HEK293 (cell line): ENCODE data around the gene PHLDB2.

Experiments
- CTCF ChIA-PET: fragments of 350-600 bp; formaldehyde crosslinking; extraction: SDS; loops from one replicate; lab custom pipeline; 2021; ENCODE audit warnings: antibody characterized with exemption; lab: Yijun Ruan, JAX
- POLR2A ChIA-PET: fragments of 300-600 bp; formaldehyde crosslinking; extraction: SDS; loops from one replicate; lab custom pipeline; 2020; ENCODE audit warnings: antibody characterized with exemption, inconsistent platforms; lab: Yijun Ruan, JAX
- H3K27ac ChIP-seq: fragments of 200-500 bp; sonication (Bioruptor generic); 2 replicates; pipeline ENCODE4 v1.5.1; 2014; ENCODE audit warnings: low read depth, low read length, control low read depth, inconsistent platforms; ENCODE audit errors: extremely low read depth
- H3K36me3 ChIP-seq, 2 experiments: fragments of 200-500 bp in 1 of 2; sonication (Bioruptor generic) in 1 of 2; 1 replicate in 1 of 2; 2 replicates in 1 of 2; pipeline ENCODE4 v1.5.1; 2014 to 2017; ENCODE audit warnings: inconsistent platforms in 2 of 2, low read length in 2 of 2; ENCODE audit not compliant: control insufficient read depth in 2 of 2, insufficient read depth in 1 of 2
- H3K4me1 ChIP-seq: fragments of 200-500 bp; sonication (Bioruptor generic); 2 replicates; pipeline ENCODE4 v1.5.1; 2014; ENCODE audit warnings: mild to moderate bottlenecking, low read length, inconsistent platforms; ENCODE audit not compliant: control insufficient read depth, insufficient read depth
- H3K4me3 ChIP-seq: 2 replicates; pipeline ENCODE4 v1.5.1; 2011; ENCODE audit warnings: low read depth, mild to moderate bottlenecking, control low read depth, low read length, moderate library complexity
- H3K9me3 ChIP-seq: fragments of 200-500 bp; sonication (Bioruptor generic); 2 replicates; pipeline ENCODE4 v1.5.1; 2014; ENCODE audit warnings: low read depth, low read length, inconsistent platforms; ENCODE audit not compliant: control insufficient read depth, insufficient read depth
- BCL6B ChIP-seq: fragments of 450-650 bp; formaldehyde crosslinking; IDR thresholded peaks from 2 replicates; pipeline ENCODE4 v1.5.1; 2017; ENCODE audit warnings: missing biosample characterization, missing genetic modification characterization
- HOXD13 ChIP-seq: sonication (generic); formaldehyde crosslinking; IDR thresholded peaks from 2 replicates; pipeline ENCODE4 v1.8.0; 2022; ENCODE audit warnings: missing genetic modification reagents, borderline replicate concordance
- KLF16 ChIP-seq: fragments of 450-650 bp; formaldehyde crosslinking; IDR thresholded peaks from 2 replicates; pipeline ENCODE4 v1.5.1; 2017; ENCODE audit warnings: missing biosample characterization, missing genetic modification characterization
- KLF8 ChIP-seq: fragments of 450-650 bp; formaldehyde crosslinking; IDR thresholded peaks from 2 replicates; pipeline ENCODE4 v1.5.1; 2016; ENCODE audit warnings: missing biosample characterization, missing genetic modification characterization
- PBX3 ChIP-seq: sonication (generic); formaldehyde crosslinking; IDR thresholded peaks from 2 replicates; pipeline ENCODE4 v1.8.1; 2022; ENCODE audit warnings: mild to moderate bottlenecking, moderate library complexity, missing genetic modification reagents
- PRDM10 ChIP-seq: fragments of 450-650 bp; formaldehyde crosslinking; IDR thresholded peaks from 2 replicates; pipeline ENCODE4 v1.5.1; 2016; ENCODE audit warnings: missing biosample characterization, missing genetic modification characterization
- PRDM6 ChIP-seq: fragments of 450-650 bp; formaldehyde crosslinking; IDR thresholded peaks from 2 replicates; pipeline ENCODE4 v1.5.1; 2017; ENCODE audit warnings: missing biosample characterization, missing genetic modification characterization
- TSHZ1 ChIP-seq: fragments of 450-650 bp; formaldehyde crosslinking; IDR thresholded peaks from 2 replicates; pipeline ENCODE4 v1.5.1; 2016; ENCODE audit warnings: missing biosample characterization, missing genetic modification characterization, borderline replicate concordance
- ZBTB17 ChIP-seq: fragments of 450-650 bp; formaldehyde crosslinking; IDR thresholded peaks from 2 replicates; pipeline ENCODE4 v1.5.1; 2016; ENCODE audit warnings: missing biosample characterization, missing genetic modification characterization
- ZBTB8A ChIP-seq: fragments of 450-650 bp; formaldehyde crosslinking; IDR thresholded peaks from 2 replicates; pipeline ENCODE4 v1.5.1; 2016; ENCODE audit warnings: missing biosample characterization, missing genetic modification characterization
- ZNF112 ChIP-seq: fragments of 450-650 bp; formaldehyde crosslinking; IDR thresholded peaks from 2 replicates; pipeline ENCODE4 v1.5.0; 2017; ENCODE audit warnings: missing biosample characterization, missing genetic modification characterization
- ZNF140 ChIP-seq: fragments of 450-650 bp; formaldehyde crosslinking; IDR thresholded peaks from 2 replicates; pipeline ENCODE4 v1.5.1; 2016; ENCODE audit warnings: missing biosample characterization, missing genetic modification characterization
- ZNF19 ChIP-seq: fragments of 450-650 bp; formaldehyde crosslinking; IDR thresholded peaks from 2 replicates; pipeline ENCODE4; 2016; ENCODE audit warnings: missing biosample characterization, missing genetic modification characterization, low read depth
- ZNF26 ChIP-seq: fragments of 450-650 bp; formaldehyde crosslinking; IDR thresholded peaks from 2 replicates; pipeline ENCODE4 v1.5.1; 2016; ENCODE audit warnings: missing biosample characterization, missing genetic modification characterization
- ZNF274 ChIP-seq, 2 experiments: fragments of 200-500 bp in 1 of 2; fragments of 450-650 bp in 1 of 2; sonication (Bioruptor generic) in 1 of 2; formaldehyde crosslinking in 1 of 2; IDR thresholded peaks; 2 replicates each; pipeline versions ENCODE4 v1.5.1 to v1.6.1; 2014 to 2016; ENCODE audit warnings: borderline replicate concordance in 1 of 2, inconsistent platforms in 1 of 2, low read length in 1 of 2, missing biosample characterization in 1 of 2, missing genetic modification characterization in 1 of 2
- ZNF311 ChIP-seq: fragments of 450-650 bp; formaldehyde crosslinking; IDR thresholded peaks from 2 replicates; pipeline ENCODE4 v1.5.1; 2017; ENCODE audit warnings: missing biosample characterization, missing genetic modification characterization, borderline replicate concordance
- ZNF335 ChIP-seq: fragments of 450-650 bp; formaldehyde crosslinking; conservative IDR thresholded peaks from 2 replicates; pipeline ENCODE4 v1.5.1; 2016; ENCODE audit warnings: missing biosample characterization, missing genetic modification characterization
- ZNF654 ChIP-seq: fragments of 450-650 bp; formaldehyde crosslinking; IDR thresholded peaks from 2 replicates; pipeline ENCODE4 v1.5.1; 2016; ENCODE audit warnings: low read depth, missing biosample characterization, missing genetic modification characterization
- ZNF701 ChIP-seq: fragments of 450-650 bp; formaldehyde crosslinking; IDR thresholded peaks from 2 replicates; pipeline ENCODE4 v1.5.1; 2016; ENCODE audit warnings: missing biosample characterization, missing genetic modification characterization
- ZNF704 ChIP-seq: fragments of 450-650 bp; formaldehyde crosslinking; IDR thresholded peaks from 2 replicates; pipeline ENCODE4 v1.5.1; 2016; ENCODE audit warnings: missing biosample characterization, missing genetic modification characterization
- ZNF707 ChIP-seq: fragments of 450-650 bp; formaldehyde crosslinking; IDR thresholded peaks from 2 replicates; pipeline ENCODE4 v1.5.1; 2016; ENCODE audit warnings: missing biosample characterization, missing genetic modification characterization
- ZNF76 ChIP-seq: fragments of 450-650 bp; formaldehyde crosslinking; IDR thresholded peaks from 2 replicates; pipeline ENCODE4; 2016; ENCODE audit warnings: low read depth, missing biosample characterization, missing genetic modification characterization, borderline replicate concordance

PHLDB2 gene

GRCh38 chr3:111944372-111944771, 85.3 kb downstream of the PHLDB2 start:
- H3K9me3 ChIP-seq: no peaks in the 10 kb centered on the region
- H3K4me3 ChIP-seq: no peak overlapping the region
- H3K4me1 ChIP-seq: no peaks in the 10 kb centered on the region
- ChIA-PET CTCF (interaction anchor here (0.6 kb wide), 1 partner anchor 51 kb away, joined by 7 read pairs; no protein-coding TSS in a partner anchor), POLR2A (no interaction called here)
- H3K36me3 ChIP-seq: peaks cover 0 to 14% of the 10 kb centered on the region in 2 experiments; a peak in 1 of 3 replicates
- H3K27ac ChIP-seq: no peak overlapping the region
- TF ChIP-seq ZNF654 (no peak), ZBTB8A (tag by site-specific recombination) (no peak), ZNF704 (tag by site-specific recombination) (no peak), PRDM6 (tag by site-specific recombination) (0 out of 2 replicates have a peak, but pooled peaks have one; percentile 47), PRDM10 (tag by site-specific recombination) (peak; percentile 38; the same call in 1 of the 2 replicates), HOXD13 (CRISPR knock-in tag) (no peak), ZBTB17 (tag by site-specific recombination) (0 out of 2 replicates have a peak, but pooled peaks have one; percentile 12), ZNF335 (0 out of 2 replicates have a peak, but pooled peaks have one; percentile 30), PBX3 (CRISPR knock-in tag) (no peak), ZNF140 (tag by site-specific recombination) (no peak), ZNF311 (no peak), BCL6B (tag by site-specific recombination) (peak; percentile 68), ZNF274 (IDR thresholded peaks at IDR 0.05; ENCODE audit: low read length) (no peak), ZNF274 (tag by site-specific recombination; IDR thresholded peaks at IDR 0.05; ENCODE audit: borderline replicate concordance) (no peak), ZNF112 (tag by site-specific recombination) (no peak), KLF16 (0 out of 2 replicates have a peak, but pooled peaks have one; percentile 36), KLF8 (peak; percentile 52; the same call in 1 of the 2 replicates), ZNF76 (tag by site-specific recombination) (no peak), ZNF707 (no peak), ZNF701 (tag by site-specific recombination) (no peak), TSHZ1 (tag by site-specific recombination) (no peak; the same call in 1 of the 2 replicates), ZNF19 (tag by site-specific recombination) (no peak), ZNF26 (tag by site-specific recombination) (no peak)
